ENCODE data around the gene PSIP1. TPM values are rescaled to one million over a fixed set of nuclear protein-coding genes. Genes with fewer than 3 reads are reported as not detected.
"Not testable (repeated sequence)": the region's sequence is repeated elsewhere in the genome, so short reads cannot be mapped to it uniquely, and the experiment has no call there.

Gene PSIP1
- total RNA-seq, 4 donors from 2014 or later = 12.7 to 206 (median 27.8) TPM

- WGBS, 2 donors (ENCODE audit: low coverage in 1 of 2) = 31 to 55% methylated on average over 4 to 5 of the region's 5 CpGs
- DNase-seq = peak; percentile 41
- no peak overlapping the region for H3K4me3 ChIP-seq
- intact Hi-C loops (cut with DNase I; ENCODE audit: low total_unique reads) = no loop called here
- H3K9me3 ChIP-seq = no peaks in the 10 kb centered on the region
- TF ChIP-seq EP300 (IDR thresholded peaks at IDR 0.05; ENCODE audit: low read depth) = no peak
- TF ChIP-seq POLR2A (IDR thresholded peaks at IDR 0.05) = no peak
- TF ChIP-seq POLR2AphosphoS5 (IDR thresholded peaks at IDR 0.05) = no peak
- TF ChIP-seq CTCF (IDR thresholded peaks at IDR 0.05) = no peak
- in situ Hi-C loops (cut with MboI; ENCODE audit: low pct_ligation_motif_present in 1 of 4, low pct_unique_long_range_greater_than_20kb in 1 of 4, low sequenced_read_pairs in 3 of 4) = no loop called here
- peaks cover 6 to 60% (median 35%) of the 10 kb centered on the region in 4 donors for H3K4me1 ChIP-seq
- peaks cover 0 to 28% (median 7%) of the 10 kb centered on the region in 4 donors for H3K36me3 ChIP-seq
- no peaks in the 10 kb centered on the region for H3K27me3 ChIP-seq
- H3K27ac ChIP-seq = peak overlapping the region; percentile 69 to 84 (median 80)
These were observed 79.6 kb downstream of the PSIP1 start for GRCh38 chr9:15430920-15431844.

DNA sequence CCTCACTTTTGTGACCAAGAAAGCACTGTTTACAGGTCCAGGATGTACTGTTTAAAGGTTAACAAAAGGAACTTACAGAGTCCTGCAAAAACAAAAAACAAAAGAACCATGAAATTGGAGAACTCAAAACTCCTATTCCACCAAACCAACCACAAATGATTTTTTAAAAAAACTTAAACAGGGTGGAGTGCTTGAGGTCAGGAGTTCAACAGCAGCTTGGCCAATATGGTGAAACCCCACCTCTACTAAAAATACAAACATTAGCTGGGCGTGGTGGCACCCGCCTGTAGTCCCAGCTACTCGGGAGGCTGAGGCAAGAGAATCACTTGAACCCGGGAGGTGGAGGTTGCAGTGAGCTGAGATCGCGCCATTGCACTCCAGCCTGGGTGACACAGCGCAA lies 83.1 kb downstream of the PSIP1 start:
- in situ Hi-C loops (cut with MboI; ENCODE audit: low pct_ligation_motif_present in 1 of 4, low pct_unique_long_range_greater_than_20kb in 1 of 4, low sequenced_read_pairs in 3 of 4); H3K9me3 ChIP-seq; DNase-seq; H3K27me3 ChIP-seq; H3K4me3 ChIP-seq: not testable (repeated sequence)
- H3K36me3 ChIP-seq = peaks cover 0 to 12% (median 3%) of the 10 kb centered on the region in 4 donors
- intact Hi-C loops (cut with DNase I; ENCODE audit: low total_unique reads) = loop anchor here (10.0 kb wide), 1 partner anchor 213 kb away; no protein-coding TSS in a partner anchor
- peak overlapping the region in 3 of 4 donors; percentile 12 to 37 (median 33) for H3K27ac ChIP-seq
- peaks cover 12 to 84% (median 58%) of the 10 kb centered on the region in 4 donors for H3K4me1 ChIP-seq
- 63 to 83% methylated on average over 2 to 7 of the region's 7 CpGs for WGBS, 2 donors (ENCODE audit: low coverage in 1 of 2)

- TF ChIP-seq CTCF (IDR thresholded peaks at IDR 0.05) = no peak
- TF ChIP-seq POLR2A (IDR thresholded peaks at IDR 0.05) = no peak
- no peak for TF ChIP-seq POLR2AphosphoS5 (IDR thresholded peaks at IDR 0.05)
- TF ChIP-seq EP300 (IDR thresholded peaks at IDR 0.05; ENCODE audit: low read depth) = no peak
- no peaks in the 10 kb centered on the region for H3K27me3 ChIP-seq
- 75% methylated on average over 5 to 8 of the region's 8 CpGs for WGBS, 2 donors (ENCODE audit: low coverage in 1 of 2)
- peaks cover 0 to 12% (median 3%) of the 10 kb centered on the region in 4 donors for H3K36me3 ChIP-seq
- peaks cover 21 to 76% (median 55%) of the 10 kb centered on the region in 4 donors for H3K4me1 ChIP-seq
- intact Hi-C loops (cut with DNase I; ENCODE audit: low total_unique reads) = loop anchor here (10.0 kb wide), 1 partner anchor 211 kb away; no protein-coding TSS in a partner anchor
- DNase-seq = no peak
- in situ Hi-C loops (cut with MboI; ENCODE audit: low pct_ligation_motif_present in 1 of 4, low pct_unique_long_range_greater_than_20kb in 1 of 4, low sequenced_read_pairs in 3 of 4) = no loop called here
- H3K27ac ChIP-seq = no peak overlapping the region
- H3K4me3 ChIP-seq = no peak overlapping the region
- H3K9me3 ChIP-seq = no peaks in the 10 kb centered on the region
These were observed 84.8 kb downstream of the PSIP1 start for GRCh38 chr9:15426019-15426418.

- peaks cover 18 to 53% (median 39%) of the 10 kb centered on the region in 4 donors for H3K4me1 ChIP-seq
- H3K27ac ChIP-seq = peak overlapping the region; percentile 88 to 94 (median 91)
- no peaks in the 10 kb centered on the region for H3K9me3 ChIP-seq
- intact Hi-C loops (cut with DNase I; ENCODE audit: low total_unique reads) (loop anchor here (10.0 kb wide), 1 partner anchor 209 kb away; no protein-coding TSS in a partner anchor), in situ Hi-C loops (cut with MboI; ENCODE audit: low pct_ligation_motif_present in 1 of 4, low pct_unique_long_range_greater_than_20kb in 1 of 4, low sequenced_read_pairs in 3 of 4) (loop anchor here in 3 of 4 donors (25.0 kb wide), 3 partner anchors 111 to 211 kb away; partner anchors contain the start of gene TTC39B (in 1 of the 3))
- H3K27me3 ChIP-seq = no peaks in the 10 kb centered on the region
- peaks cover 0 to 12% (median 3%) of the 10 kb centered on the region in 4 donors for H3K36me3 ChIP-seq
- TF ChIP-seq EP300 (IDR thresholded peaks at IDR 0.05; ENCODE audit: low read depth) = no peak
- TF ChIP-seq POLR2AphosphoS5 (IDR thresholded peaks at IDR 0.05) = no peak
- peak in 4 of 5 experiments; percentile 13 to 40 (median 22) for TF ChIP-seq CTCF (IDR thresholded peaks at IDR 0.05)
- peak overlapping the region; percentile 72 to 94 (median 88) for H3K4me3 ChIP-seq
- 1 to 2% methylated on average over 13 to 18 of the region's 18 CpGs for WGBS, 2 donors (ENCODE audit: low coverage in 1 of 2)
- DNase-seq = no peak
These were observed 87.4 kb downstream of the PSIP1 start for GRCh38 chr9:15423231-15423985.

All from transverse colon (tissue), 4 donors.